B cell (primary cell): ENCODE measurements around the gene KAZN. TPM values are rescaled to one million over a fixed set of nuclear protein-coding genes. Genes with fewer than 3 reads are reported as not detected.

Experiments
- ATAC-seq: fragments of 200-7000 bp; cut with Tn5 transposase; one replicate; pipeline ENCODE4 v1.10.0; 2021; ENCODE audit warnings: low read depth, mild to moderate bottlenecking, moderate number of reproducible peaks, moderate library complexity
- CTCF ChIA-PET: fragments of 350-600 bp; sonication (Branson Sonifier 250); formaldehyde crosslinking; loops from one replicate; lab custom pipeline; 2021; ENCODE audit warnings: antibody characterized with exemption, inconsistent platforms; lab: Charles Lee
- POLR2A ChIA-PET: fragments of 350-600 bp; sonication (Branson Sonifier 250); formaldehyde crosslinking; loops from one replicate; lab custom pipeline; 2021; ENCODE audit warnings: antibody characterized with exemption; lab: Charles Lee
- DNase-seq: peaks from one replicate; pipeline ENCODE4 v3.0.0; 2013
- H2AFZ ChIP-seq: 2 replicates; pipeline ENCODE4 v1.6.1; 2012; ENCODE audit warnings: mild to moderate bottlenecking, low read depth, low read length; ENCODE audit not compliant: insufficient read depth, poor library complexity, severe bottlenecking
- H3K27ac ChIP-seq, 2 donors: 1 replicate in 1 of 2; 2 replicates in 1 of 2; pipeline ENCODE4 v1.5.1; 2012 to 2013; ENCODE audit warnings: low read length in 2 of 2, mild to moderate bottlenecking in 2 of 2, moderate library complexity in 1 of 2
- H3K27me3 ChIP-seq, 4 experiments: fragments of 200-600 bp in 1 of 4; sonication (generic) in 1 of 4; replicated peaks in 1 of 4; 1 replicate in 2 of 4; 2 replicates in 2 of 4; pipeline versions ENCODE4 v1.6.1 to v1.7.0; 2013 to 2016; ENCODE audit warnings: low read length in 3 of 4, mild to moderate bottlenecking in 2 of 4, mixed read lengths in 1 of 4, moderate library complexity in 1 of 4; ENCODE audit not compliant: insufficient read depth in 4 of 4, control insufficient read depth in 3 of 4; ENCODE audit errors: control extremely low read depth in 1 of 4
- H3K36me3 ChIP-seq, 2 experiments: replicated peaks in 1 of 2; 1 replicate in 1 of 2; 2 replicates in 1 of 2; pipeline versions ENCODE4 v1.6.1 to v1.7.1; 2013; ENCODE audit warnings: low read length in 1 of 2; ENCODE audit not compliant: insufficient read depth in 2 of 2, control insufficient read depth in 1 of 2; ENCODE audit errors: control extremely low read depth in 1 of 2, extremely low read depth in 1 of 2
- H3K4me1 ChIP-seq, 2 donors: fragments of 200-600 bp in 1 of 2; sonication (generic) in 1 of 2; 1 replicate in 1 of 2; 2 replicates in 1 of 2; pipeline versions ENCODE4 v1.5.1 to v1.6.1; 2013 to 2017; ENCODE audit warnings: low read length in 2 of 2; ENCODE audit not compliant: control insufficient read depth in 2 of 2, insufficient read depth in 2 of 2
- H3K4me2 ChIP-seq: replicated peaks from 2 replicates; pipeline ENCODE3; 2012; ENCODE audit warnings: mild to moderate bottlenecking, low read depth, low read length; ENCODE audit not compliant: poor library complexity, severe bottlenecking
- H3K4me3 ChIP-seq, 5 experiments: fragments of 200-600 bp in 1 of 5; sonication (generic) in 1 of 5; 1 replicate in 3 of 5; 2 replicates in 2 of 5; pipeline versions ENCODE4 v1.5.1 to v1.7.0; 2011 to 2016; ENCODE audit warnings: low read length in 4 of 5, mild to moderate bottlenecking in 4 of 5, low read depth in 2 of 5, control low read depth in 1 of 5, moderate library complexity in 1 of 5; ENCODE audit not compliant: insufficient read depth in 1 of 5; ENCODE audit errors: control extremely low read depth in 1 of 5, extremely low read depth in 1 of 5
- H3K79me2 ChIP-seq: fragments of 200-600 bp; sonication (generic); one replicate; pipeline ENCODE4 v1.6.0; 2016; ENCODE audit warnings: low read length; ENCODE audit not compliant: control insufficient read depth, insufficient read depth
- H3K9ac ChIP-seq: fragments of 200-600 bp; sonication (generic); 2 replicates; pipeline ENCODE4 v1.6.1; 2017; ENCODE audit warnings: mild to moderate bottlenecking, low read length, moderate library complexity
- H3K9me3 ChIP-seq, 3 donors: one replicate each; pipeline versions ENCODE4 v1.6.1 to v1.7.1; 2013; ENCODE audit warnings: low read length in 2 of 3; ENCODE audit not compliant: control insufficient read depth in 2 of 3, insufficient read depth in 1 of 3; ENCODE audit errors: control extremely low read depth in 1 of 3
- H4K20me1 ChIP-seq: 2 replicates; pipeline ENCODE4 v1.6.0; 2012; ENCODE audit warnings: mild to moderate bottlenecking, low read length; ENCODE audit not compliant: insufficient read depth, control insufficient read depth, poor library complexity, severe bottlenecking
- H3K27ac Mint-ChIP-seq: one replicate; pipeline ENCODE4 v1.8.0; 2021; ENCODE audit warnings: mixed read lengths
- H3K27me3 Mint-ChIP-seq: one replicate; pipeline ENCODE4 v1.8.0; 2021; ENCODE audit warnings: mixed read lengths
- H3K4me1 Mint-ChIP-seq: one replicate; pipeline ENCODE4 v1.8.0; 2021; ENCODE audit warnings: mixed read lengths
- H3K4me3 Mint-ChIP-seq: one replicate; pipeline ENCODE4 v1.8.0; 2021; ENCODE audit warnings: mixed read lengths
- H3K9me3 Mint-ChIP-seq: one replicate; pipeline ENCODE4 v1.8.0; 2022; ENCODE audit warnings: mixed read lengths; ENCODE audit not compliant: insufficient read depth
- EZH2 ChIP-seq: IDR thresholded peaks from 2 replicates; pipeline ENCODE4 v1.6.1; 2012; ENCODE audit warnings: borderline replicate concordance, low read depth, mild to moderate bottlenecking, moderate library complexity, low read length; ENCODE audit not compliant: insufficient read depth, poor library complexity, severe bottlenecking
- WGBS: methylation state at CpG from one replicate; pipeline ENCODE4 v1.1.5; 2013; ENCODE audit warnings: missing lambda C conversion rate; ENCODE audit not compliant: insufficient coverage; 5-methylcytosine and 5-hydroxymethylcytosine counted together
- intact Hi-C: fragments of 100-400 bp; cut with micrococcal nuclease; formaldehyde crosslinking; loops from one replicate; pipeline ENCODE4 v1.10.0; 2022
- polyA plus RNA-seq: library from polyadenylated mRNA; depleted of rRNA; stranded (reverse); fragments of >200 nt; gene quantifications from 2 replicates; pipeline ENCODE4 v1.2.3, GENCODE V29; 2012
- total RNA-seq, 2 donors: library from RNA; stranded (reverse); fragments of 120-200 nt in 1 of 2; gene quantifications; 1 replicate in 1 of 2; 2 replicates in 1 of 2; pipeline versions ENCODE4 v1.2.3 to v1.2.4, GENCODE V29; 2013 to 2022
- TF ChIP-seq, protein P1 (sequence below): fragments of 200-600 bp; IDR thresholded peaks from one replicate; pipeline ENCODE4 v1.8.0; 2022; ENCODE audit warnings: antibody characterized with exemption, mild to moderate bottlenecking

The KAZN gene
- total and polyA plus RNA-seq, 2 donors (not counting 1 experiment from before 2014, with no cell fraction given), result 0.13 to 0.39 TPM

DNA sequence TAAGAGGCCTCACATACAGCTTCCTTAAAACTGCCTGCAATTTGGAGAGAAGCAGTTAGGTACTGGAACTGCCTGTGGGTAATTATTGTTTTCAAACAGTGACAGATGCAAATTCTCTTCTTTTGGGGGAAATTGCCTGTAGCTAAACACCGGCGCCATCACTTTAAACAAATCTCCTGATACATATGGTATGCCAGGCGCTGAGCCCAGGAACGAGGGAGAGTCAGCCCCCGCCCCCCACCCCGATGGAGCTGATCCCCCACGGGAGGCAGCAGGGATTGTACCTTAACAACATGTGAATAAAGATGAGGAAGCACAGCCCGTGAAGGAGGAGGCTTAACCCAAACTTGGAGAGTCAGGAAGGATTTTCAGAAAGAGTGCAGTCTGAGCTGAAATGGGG, 562.1 kb downstream of the KAZN start:
- Mint-ChIP-seq H3K27me3 (peaks cover 24% of the 10 kb centered on the region), H3K4me3 (no peak overlapping the region), H3K9me3 (no peaks in the 10 kb centered on the region), H3K27ac (no peak overlapping the region), H3K4me1 (peaks cover 6% of the 10 kb centered on the region)
- POLR2A ChIA-PET, result no interaction called here
- Histone ChIP-seq H4K20me1 (no peaks in the 10 kb centered on the region), H3K4me3 (no peak overlapping the region), H3K27me3 (peaks cover 0 to 2% (median 0%) of the 10 kb centered on the region in 4 experiments), H3K9ac (no peak overlapping the region), H3K27ac (no peak overlapping the region), H3K4me2 (no peak overlapping the region), H2AFZ (no peak overlapping the region), H3K4me1 (peaks cover 8 to 11% of the 10 kb centered on the region in 2 donors), H3K79me2 (no peaks in the 10 kb centered on the region), H3K36me3 (no peaks in the 10 kb centered on the region), H3K9me3 (no peaks in the 10 kb centered on the region)
- TF ChIP-seq, protein P1, sequence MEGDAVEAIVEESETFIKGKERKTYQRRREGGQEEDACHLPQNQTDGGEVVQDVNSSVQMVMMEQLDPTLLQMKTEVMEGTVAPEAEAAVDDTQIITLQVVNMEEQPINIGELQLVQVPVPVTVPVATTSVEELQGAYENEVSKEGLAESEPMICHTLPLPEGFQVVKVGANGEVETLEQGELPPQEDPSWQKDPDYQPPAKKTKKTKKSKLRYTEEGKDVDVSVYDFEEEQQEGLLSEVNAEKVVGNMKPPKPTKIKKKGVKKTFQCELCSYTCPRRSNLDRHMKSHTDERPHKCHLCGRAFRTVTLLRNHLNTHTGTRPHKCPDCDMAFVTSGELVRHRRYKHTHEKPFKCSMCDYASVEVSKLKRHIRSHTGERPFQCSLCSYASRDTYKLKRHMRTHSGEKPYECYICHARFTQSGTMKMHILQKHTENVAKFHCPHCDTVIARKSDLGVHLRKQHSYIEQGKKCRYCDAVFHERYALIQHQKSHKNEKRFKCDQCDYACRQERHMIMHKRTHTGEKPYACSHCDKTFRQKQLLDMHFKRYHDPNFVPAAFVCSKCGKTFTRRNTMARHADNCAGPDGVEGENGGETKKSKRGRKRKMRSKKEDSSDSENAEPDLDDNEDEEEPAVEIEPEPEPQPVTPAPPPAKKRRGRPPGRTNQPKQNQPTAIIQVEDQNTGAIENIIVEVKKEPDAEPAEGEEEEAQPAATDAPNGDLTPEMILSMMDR, result no peak
- TF ChIP-seq EZH2, result no peak
- DNase-seq (no peak), ATAC-seq (no peak)
- WGBS, result 36% methylated on average over 5 of the region's 8 CpGs
- intact Hi-C loops, result no loop called here
- CTCF ChIA-PET, result no interaction called here

DNA sequence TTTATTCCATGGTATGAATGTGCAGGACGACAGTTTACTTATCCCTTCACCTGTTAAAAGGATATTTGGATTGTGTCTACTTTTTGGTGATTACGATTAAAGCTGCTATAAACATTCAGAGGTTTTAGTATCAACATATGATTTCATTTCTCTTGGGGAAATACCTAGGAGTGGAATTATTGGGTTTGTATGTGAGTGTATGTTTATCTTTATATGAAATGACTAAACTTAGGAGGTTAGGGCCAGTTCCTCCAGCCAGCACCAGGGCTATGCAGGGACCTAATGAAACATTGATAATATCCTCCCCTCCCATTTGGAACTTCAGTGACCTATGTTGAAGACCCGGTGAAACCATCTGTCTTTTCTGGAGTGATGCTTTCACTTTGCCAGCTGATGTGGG, 568.9 kb downstream of the KAZN start:
- POLR2A ChIA-PET, result no interaction called here
- no peaks in the 10 kb centered on the region for H3K4me1 ChIP-seq

More for the DNA sequence above, 568.9 kb downstream of the KAZN start:
- H3K27me3 Mint-ChIP-seq, result peaks cover 13% of the 10 kb centered on the region
- intact Hi-C loops, result no loop called here
- TF ChIP-seq, protein P1, result no peak
- TF ChIP-seq EZH2, result no peak
- H3K4me1 Mint-ChIP-seq, result no peaks in the 10 kb centered on the region
- Histone ChIP-seq H3K79me2 (no peaks in the 10 kb centered on the region), H4K20me1 (no peaks in the 10 kb centered on the region), H3K4me3 (no peak overlapping the region), H3K27ac (no peak overlapping the region), H3K36me3 (no peaks in the 10 kb centered on the region), H3K4me2 (no peak overlapping the region), H3K9me3 (no peaks in the 10 kb centered on the region), H2AFZ (no peak overlapping the region), H3K9ac (no peak overlapping the region), H3K27me3 (peaks cover 0 to 2% (median 0%) of the 10 kb centered on the region in 4 experiments)
- no peaks in the 10 kb centered on the region for H3K9me3 Mint-ChIP-seq
- ATAC-seq, result no peak
- H3K27ac Mint-ChIP-seq, result no peak overlapping the region
- no peak for DNase-seq
- H3K4me3 Mint-ChIP-seq, result no peak overlapping the region
- CTCF ChIA-PET, result no interaction called here
- no CpG with 5 or more reads among the region's 3 CpGs for WGBS
